Activated naive CD8-positive, alpha-beta T cell treated with anti-CD3 and anti-CD28 coated beads, Interleukin-2, amount 50 U/mL, for 16 hours (primary cell): ENCODE measurements around the gene ARHGAP1.

Experiments
- DNase-seq: peaks from one replicate; pipeline ENCODE4 v3.0.0-alpha.2; 2020; ENCODE audit warnings: low read depth, low spot score

The ARHGAP1 gene

GRCh38 chr11:46640036-46640788, 60.2 kb downstream of the ARHGAP1 start:
- DNase-seq = no peak

GRCh38 chr11:46639197-46639839, 61.1 kb downstream of the ARHGAP1 start:
- DNase-seq = no peak

- DNase-seq = no peak
Observed at GRCh38 chr11:46637546-46637945, 62.9 kb downstream of the ARHGAP1 start.

- no peak for DNase-seq
Observed at GRCh38 chr11:46635557-46636139, 64.8 kb downstream of the ARHGAP1 start.

- DNase-seq = no peak
Observed at GRCh38 chr11:46633291-46634217, 66.9 kb downstream of the ARHGAP1 start.

- no peak for DNase-seq
Observed at GRCh38 chr11:46632502-46632901, 67.9 kb downstream of the ARHGAP1 start.

GRCh38 chr11:46631676-46632075, 68.7 kb downstream of the ARHGAP1 start:
- DNase-seq = no peak

GRCh38 chr11:46630237-46630636, 70.2 kb downstream of the ARHGAP1 start:
- DNase-seq = no peak

- no peak for DNase-seq
Observed at GRCh38 chr11:46628961-46629360, 71.5 kb downstream of the ARHGAP1 start.
